ENCODE measurements around the gene BAZ1B.

- TF ChIP-seq CTCF (IDR thresholded peaks at IDR 0.05) (no peak), POLR2A (IDR thresholded peaks at IDR 0.05) (no peak), EP300 (IDR thresholded peaks at IDR 0.05) (no peak)
These were observed 124.4 kb downstream of the BAZ1B start for GRCh38 chr7:73397521-73398281.

Data from ovary (tissue), 3 donors.